ENCODE measurements around the gene RFC4. TPM values are rescaled to one million over a fixed set of nuclear protein-coding genes. Genes with fewer than 3 reads are reported as not detected.

RFC4 gene
- total and polyA plus RNA-seq, 2 of the 4 experiments (the other 2 are of a cell fraction), result 19.5 to 27.9 TPM

GRCh38 chr3:186824430-186825139 lies 18.3 kb upstream of the RFC4 start:
- 40% methylated on average over 2 of the region's 18 CpGs; no CpG with 5 or more reads in 1 of the 2 experiments for WGBS, 2 experiments (ENCODE audit: extremely low coverage in 2 of 2, insufficient read length in 1 of 2)
- TF ChIP-seq CHD1 (IDR thresholded peaks at IDR 0.05; ENCODE audit: low read depth, low read length) (no peak), USF2 (IDR thresholded peaks at IDR 0.05; ENCODE audit: low read depth, low read length) (no peak), RFX5 (IDR thresholded peaks at IDR 0.05; ENCODE audit: low read depth, low read length) (no peak), MXI1 (IDR thresholded peaks at IDR 0.05; ENCODE audit: borderline replicate concordance, low read depth, low read length) (no peak), FOS (IDR thresholded peaks at IDR 0.05; ENCODE audit: low read depth, low read length) (no peak), ELK1 (IDR thresholded peaks at IDR 0.05; ENCODE audit: borderline replicate concordance, low read depth, low read length) (no peak), RCOR1 (IDR thresholded peaks at IDR 0.05; ENCODE audit: insufficient replicate concordance, low read length) (no peak), MAFK (IDR thresholded peaks at IDR 0.05; ENCODE audit: low read depth, low read length) (no peak), RAD21 (IDR thresholded peaks at IDR 0.05; ENCODE audit: low read length) (no peak), POLR2A (IDR thresholded peaks at IDR 0.05; ENCODE audit: low read depth, low read length) (no peak), CTCF (conservative IDR thresholded peaks at IDR 0.05; ENCODE audit: low read depth, low read length) (no peak), BHLHE40 (IDR thresholded peaks at IDR 0.05; ENCODE audit: low read depth, low read length) (no peak), NFE2L2 (IDR thresholded peaks at IDR 0.05; ENCODE audit: low read depth, low read length) (no peak), SMC3 (IDR thresholded peaks at IDR 0.05; ENCODE audit: low read depth, low read length) (no peak)
- intact Hi-C loops (cut with micrococcal nuclease) (loop anchor here (10.0 kb wide), 1 partner anchor 560 kb away; no protein-coding TSS in a partner anchor), in situ Hi-C loops (cut with MboI; ENCODE audit: low sequenced_read_pairs) (loop anchor here (5.0 to 25.0 kb wide), 2 partner anchors 207 to 837 kb away; no protein-coding TSS in a partner anchor), dilution Hi-C loops (cut with HindIII; ENCODE audit: low sequenced_read_pairs, unreplicated experiment) (no loop called here)
- peak overlapping the region in 1 of 2 experiments; percentile 60; a peak in 1 of 4 replicates for H4K8ac ChIP-seq (ENCODE audit: low read depth in 2 of 2, low read length in 2 of 2)
- CTCF ChIA-PET, result interaction anchor here (0.6 to 0.8 kb wide), 2 partner anchors 208 to 284 kb away, joined by 3 to 11 read pairs; no protein-coding TSS in a partner anchor
- peak overlapping the region; percentile 50 for H2BK120ac ChIP-seq (ENCODE audit: low read depth, low read length)
- no TSS peak for BruUV-seq (replicated peaks)
- H2AK5ac ChIP-seq (ENCODE audit: low read depth, low read length), result peak overlapping the region; percentile 33; the same call in 1 of the 2 replicates
- H3K9me3 ChIP-seq (ENCODE audit: control insufficient read depth, insufficient read depth, low read length), result no peaks in the 10 kb centered on the region
- POLR2A ChIA-PET (ENCODE audit: unreplicated experiment), result no interaction called here
- peaks cover 9% of the 10 kb centered on the region for H3K27me3 ChIP-seq (ENCODE audit: control insufficient read depth, insufficient read depth, low read length)
- H3K18ac ChIP-seq (ENCODE audit: low read depth, low read length), result no peak overlapping the region
- H3K56ac ChIP-seq (ENCODE audit: extremely low read depth, insufficient read depth, low read length), result 0 out of 2 replicates have a peak overlapping the region, but pooled peaks have one; percentile 12
- no peak for ATAC-seq (ENCODE audit: low read depth)
- DNase-seq, result no peak
- no peaks in the 10 kb centered on the region for H4K20me1 ChIP-seq (ENCODE audit: insufficient read depth, low read length)
- 0 out of 2 replicates have a peak overlapping the region, but pooled peaks have one; percentile 4 for H4K91ac ChIP-seq (ENCODE audit: insufficient read depth, low read depth, low read length)
- no peaks in the 10 kb centered on the region; the same call in 1 of the 2 replicates for H3K9me1 ChIP-seq (ENCODE audit: insufficient read depth, low read length)
- no peak overlapping the region for H4K5ac ChIP-seq (ENCODE audit: low read depth, low read length)
- no peak overlapping the region for H3K9ac ChIP-seq (ENCODE audit: low read depth, low read length)
- peak overlapping the region; percentile 12; the same call in 1 of the 2 replicates for H3K23ac ChIP-seq (ENCODE audit: low read depth, low read length)
- peak overlapping the region; percentile 91 for H2AFZ ChIP-seq (replicated peaks; ENCODE audit: low read length, poor library complexity)
- H3K4me3 ChIP-seq (ENCODE audit: insufficient read depth, low read depth, low read length), result no peak overlapping the region
- H3K4me2 ChIP-seq (ENCODE audit: low read depth, low read length), result no peak overlapping the region; the same call in 1 of the 2 replicates
- peaks cover 0 to 11% of the 10 kb centered on the region in 2 experiments; a peak in 2 of 4 replicates for H3K79me1 ChIP-seq (ENCODE audit: low read depth in 1 of 2, low read length in 2 of 2)
- H2BK5ac ChIP-seq (ENCODE audit: low read depth, low read length, poor library complexity, severe bottlenecking), result peak overlapping the region; percentile 8
- no peak overlapping the region; the same call in 2 of the 3 replicates for H2BK15ac ChIP-seq (ENCODE audit: low read depth, low read length)
- no peak overlapping the region for H2BK20ac ChIP-seq (ENCODE audit: low read depth, low read length)
- H3K27ac ChIP-seq (ENCODE audit: insufficient read depth, low read length), result no peak overlapping the region
- peak overlapping the region; percentile 70 for H3K4ac ChIP-seq (ENCODE audit: low read depth, low read length)
- peak overlapping the region; percentile 19; the same call in 1 of the 2 replicates for H3K14ac ChIP-seq (replicated peaks; ENCODE audit: low read depth, low read length)
- H2AK9ac ChIP-seq (replicated peaks; ENCODE audit: low read depth, low read length, poor library complexity), result peak overlapping the region; percentile 52
- peaks cover 15% of the 10 kb centered on the region for H3K4me1 ChIP-seq (ENCODE audit: control insufficient read depth, insufficient read depth, low read length)
- H3K36me3 ChIP-seq (ENCODE audit: control insufficient read depth, insufficient read depth, low read length), result no peaks in the 10 kb centered on the region
